DOHH2 (cell line): Measurements from ENCODE around the gene SLC44A3.

Source experiments
- EZH2phosphoT487 ChIP-seq: fragments of 200-600 bp; sonication (generic); IDR thresholded peaks from 2 replicates; pipeline ENCODE4 v1.6.1; 2017; ENCODE audit warnings: borderline replicate concordance, mild to moderate bottlenecking, antibody characterized with exemption, low read length, moderate library complexity, mixed read lengths
- TF ChIP-seq, protein P1 (sequence below): fragments of 200-600 bp; sonication (generic); IDR thresholded peaks from one replicate; pipeline ENCODE4 v1.5.1; 2014; ENCODE audit warnings: antibody characterized with exemption, mild to moderate bottlenecking, low read depth, low read length; ENCODE audit not compliant: poor library complexity, severe bottlenecking

DNA sequence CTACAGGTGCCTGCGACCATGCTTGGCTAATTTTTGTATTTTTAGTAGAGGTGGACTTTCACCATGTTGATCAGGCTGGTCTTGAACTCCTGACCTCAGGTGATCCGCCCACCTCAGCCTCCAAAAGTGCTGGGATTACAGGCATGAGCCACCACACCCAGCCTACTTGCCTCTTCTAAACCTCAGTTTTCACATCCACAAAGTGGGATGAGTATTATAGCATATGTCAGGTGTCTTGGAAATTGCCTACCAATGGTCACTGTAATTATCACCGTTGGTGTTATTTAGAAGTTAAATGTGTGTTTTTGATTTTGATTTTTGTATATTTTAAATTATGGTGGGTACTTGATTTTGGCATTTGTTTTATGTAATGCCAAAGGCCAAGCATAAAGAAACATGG is 36.7 kb downstream of the SLC44A3 start:
- TF ChIP-seq, protein P1, sequence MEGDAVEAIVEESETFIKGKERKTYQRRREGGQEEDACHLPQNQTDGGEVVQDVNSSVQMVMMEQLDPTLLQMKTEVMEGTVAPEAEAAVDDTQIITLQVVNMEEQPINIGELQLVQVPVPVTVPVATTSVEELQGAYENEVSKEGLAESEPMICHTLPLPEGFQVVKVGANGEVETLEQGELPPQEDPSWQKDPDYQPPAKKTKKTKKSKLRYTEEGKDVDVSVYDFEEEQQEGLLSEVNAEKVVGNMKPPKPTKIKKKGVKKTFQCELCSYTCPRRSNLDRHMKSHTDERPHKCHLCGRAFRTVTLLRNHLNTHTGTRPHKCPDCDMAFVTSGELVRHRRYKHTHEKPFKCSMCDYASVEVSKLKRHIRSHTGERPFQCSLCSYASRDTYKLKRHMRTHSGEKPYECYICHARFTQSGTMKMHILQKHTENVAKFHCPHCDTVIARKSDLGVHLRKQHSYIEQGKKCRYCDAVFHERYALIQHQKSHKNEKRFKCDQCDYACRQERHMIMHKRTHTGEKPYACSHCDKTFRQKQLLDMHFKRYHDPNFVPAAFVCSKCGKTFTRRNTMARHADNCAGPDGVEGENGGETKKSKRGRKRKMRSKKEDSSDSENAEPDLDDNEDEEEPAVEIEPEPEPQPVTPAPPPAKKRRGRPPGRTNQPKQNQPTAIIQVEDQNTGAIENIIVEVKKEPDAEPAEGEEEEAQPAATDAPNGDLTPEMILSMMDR, result no peak
- TF ChIP-seq EZH2phosphoT487, result no peak
